Inferior parietal cortex (tissue), 1 donor: Measurements from ENCODE around the gene DENND1A.

Experiments
- DNase-seq: peaks from one replicate; pipeline ENCODE4 v3.0.0-alpha.2; 2016; ENCODE audit errors: extremely low spot score

Gene DENND1A

GRCh38 chr9:123487944-123488548 is 441.9 kb downstream of the DENND1A start:
- DNase-seq = no peak

- DNase-seq = no peak
Measured at GRCh38 chr9:123486431-123486830, 443.5 kb downstream of the DENND1A start.

- no peak for DNase-seq
Measured at GRCh38 chr9:123485216-123485615, 444.7 kb downstream of the DENND1A start.

- DNase-seq = no peak
Measured at GRCh38 chr9:123484130-123484529, 445.8 kb downstream of the DENND1A start.

- DNase-seq = no peak
Measured at GRCh38 chr9:123483191-123483803, 446.6 kb downstream of the DENND1A start.

GRCh38 chr9:123482295-123482968 is 447.5 kb downstream of the DENND1A start:
- no peak for DNase-seq

GRCh38 chr9:123481209-123481865 is 448.6 kb downstream of the DENND1A start:
- DNase-seq = no peak

GRCh38 chr9:123480791-123481190 is 449.1 kb downstream of the DENND1A start:
- DNase-seq = no peak

- DNase-seq = no peak
Measured at GRCh38 chr9:123480096-123480495, 449.8 kb downstream of the DENND1A start.

GRCh38 chr9:123478967-123479602 is 450.8 kb downstream of the DENND1A start:
- DNase-seq = no peak

GRCh38 chr9:123478160-123478559 is 451.8 kb downstream of the DENND1A start:
- no peak for DNase-seq

- no peak for DNase-seq
Measured at GRCh38 chr9:123475407-123475806, 454.5 kb downstream of the DENND1A start.

GRCh38 chr9:123472862-123473614 is 456.9 kb downstream of the DENND1A start:
- DNase-seq = peak; percentile 32

- no peak for DNase-seq
Measured at GRCh38 chr9:123471843-123472570, 457.9 kb downstream of the DENND1A start.

GRCh38 chr9:123470991-123471770 is 458.7 kb downstream of the DENND1A start:
- DNase-seq = no peak

- DNase-seq = no peak
Measured at GRCh38 chr9:123470121-123470782, 459.7 kb downstream of the DENND1A start.

GRCh38 chr9:123469282-123469681 is 460.6 kb downstream of the DENND1A start:
- DNase-seq = no peak

GRCh38 chr9:123468541-123468940 is 461.4 kb downstream of the DENND1A start:
- DNase-seq = no peak

GRCh38 chr9:123465304-123465703 is 464.6 kb downstream of the DENND1A start:
- DNase-seq = no peak
